ENCODE measurements around the gene GLRX. TPM values are rescaled to one million over a fixed set of nuclear protein-coding genes. Genes with fewer than 3 reads are reported as not detected.

Gene GLRX
- total RNA-seq, 1 donor from 2014 or later: 139 TPM

GRCh38 chr5:95848701-95849100 lies 26.2 kb upstream of the GLRX start:
- H3K36me3 ChIP-seq: no peaks in the 10 kb centered on the region
- no peak overlapping the region for H3K4me3 ChIP-seq
- intact Hi-C loops (cut with micrococcal nuclease): loop anchor here (5.0 kb wide), 2 partner anchors 186 to 206 kb away; no protein-coding TSS in a partner anchor
- peaks cover 16% of the 10 kb centered on the region for H3K4me1 ChIP-seq
- no peaks in the 10 kb centered on the region for H3K27me3 ChIP-seq (ENCODE audit: low read depth)
- no peaks in the 10 kb centered on the region for H3K9me3 ChIP-seq (replicated peaks)
- peak overlapping the region; percentile 35 for H3K27ac ChIP-seq (replicated peaks)
- no peak for DNase-seq
- no peak for TF ChIP-seq CTCF (IDR thresholded peaks at IDR 0.05; ENCODE audit: borderline replicate concordance)

DNA sequence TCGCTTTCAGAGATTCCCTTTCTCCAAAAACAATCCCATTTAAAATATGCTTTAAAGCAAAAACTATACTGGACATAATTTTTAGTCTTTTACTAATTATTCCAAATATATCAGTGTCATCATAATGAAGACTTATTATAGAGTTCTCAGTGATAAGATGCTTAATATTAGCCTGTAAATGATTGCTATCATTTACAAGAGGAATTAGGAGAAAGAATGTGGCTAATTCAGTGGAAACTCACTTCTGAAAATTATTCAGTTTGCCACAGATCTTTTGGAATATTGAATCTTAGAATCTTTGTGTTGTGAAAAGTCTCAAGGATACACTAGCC lies 24.7 kb upstream of the GLRX start:
- Histone ChIP-seq H3K4me1 (peaks cover 23% of the 10 kb centered on the region), H3K27ac (replicated peaks) (no peak overlapping the region), H3K36me3 (no peaks in the 10 kb centered on the region), H3K9me3 (replicated peaks) (no peaks in the 10 kb centered on the region), H3K4me3 (no peak overlapping the region), H3K27me3 (ENCODE audit: low read depth) (no peaks in the 10 kb centered on the region)
- TF ChIP-seq CTCF (IDR thresholded peaks at IDR 0.05; ENCODE audit: borderline replicate concordance): peak; percentile 21
- DNase-seq: no peak
- intact Hi-C loops (cut with micrococcal nuclease): loop anchor here (1.0 to 5.0 kb wide), 3 partner anchors 66 to 205 kb away; no protein-coding TSS in a partner anchor

DNA sequence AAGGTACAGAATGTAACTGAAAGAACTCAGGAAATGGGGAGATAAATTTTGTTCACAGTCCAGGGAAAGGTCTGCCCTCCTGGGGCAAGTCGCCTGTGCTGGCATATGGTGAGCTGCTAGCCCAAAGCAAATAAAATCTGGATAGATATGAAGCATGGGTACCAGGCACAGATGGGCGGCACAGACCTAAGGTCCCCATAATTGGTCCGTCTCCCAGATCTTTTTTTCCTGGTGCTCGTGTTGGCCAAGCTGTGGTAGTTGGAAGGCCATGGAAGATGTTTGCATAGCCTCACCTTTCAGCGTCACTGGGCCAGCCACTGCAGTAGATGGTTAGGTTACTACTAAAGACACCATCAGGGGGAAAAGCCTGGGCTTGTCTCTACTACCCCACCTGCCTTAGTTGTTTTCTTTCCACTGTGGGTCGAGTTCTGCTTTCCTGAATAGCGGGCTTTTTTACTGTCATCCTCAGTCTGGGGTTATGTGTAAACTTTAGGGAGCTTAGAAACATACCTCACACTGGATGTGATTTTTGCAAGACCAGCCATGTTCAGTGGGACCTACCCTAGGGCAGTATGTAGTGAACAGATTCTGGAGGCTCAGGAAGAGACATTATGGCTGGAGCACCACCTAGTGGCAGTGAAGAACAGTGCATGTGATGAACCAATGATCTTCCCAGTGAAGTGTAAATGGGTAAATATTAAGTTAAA lies 24.2 kb upstream of the GLRX start:
- H3K9me3 ChIP-seq (replicated peaks): no peaks in the 10 kb centered on the region
- peak; percentile 98 for TF ChIP-seq CTCF (IDR thresholded peaks at IDR 0.05; ENCODE audit: borderline replicate concordance)
- H3K4me3 ChIP-seq: no peak overlapping the region
- no peaks in the 10 kb centered on the region for H3K27me3 ChIP-seq (ENCODE audit: low read depth)
- peaks cover 25% of the 10 kb centered on the region for H3K4me1 ChIP-seq
- no peak overlapping the region for H3K27ac ChIP-seq (replicated peaks)
- H3K36me3 ChIP-seq: no peaks in the 10 kb centered on the region
- intact Hi-C loops (cut with micrococcal nuclease): loop anchor here (1.0 to 5.0 kb wide), 3 partner anchors 65 to 204 kb away; no protein-coding TSS in a partner anchor
- DNase-seq: peak; percentile 32

GRCh38 chr5:95845391-95845790 lies 22.9 kb upstream of the GLRX start:
- Histone ChIP-seq H3K27me3 (ENCODE audit: low read depth) (no peaks in the 10 kb centered on the region), H3K4me1 (peaks cover 31% of the 10 kb centered on the region), H3K4me3 (no peak overlapping the region), H3K36me3 (no peaks in the 10 kb centered on the region), H3K27ac (replicated peaks) (no peak overlapping the region), H3K9me3 (replicated peaks) (no peaks in the 10 kb centered on the region)
- TF ChIP-seq CTCF (IDR thresholded peaks at IDR 0.05; ENCODE audit: borderline replicate concordance): no peak
- DNase-seq: no peak
- intact Hi-C loops (cut with micrococcal nuclease): loop anchor here (5.0 kb wide), 2 partner anchors 183 to 203 kb away; no protein-coding TSS in a partner anchor

DNA sequence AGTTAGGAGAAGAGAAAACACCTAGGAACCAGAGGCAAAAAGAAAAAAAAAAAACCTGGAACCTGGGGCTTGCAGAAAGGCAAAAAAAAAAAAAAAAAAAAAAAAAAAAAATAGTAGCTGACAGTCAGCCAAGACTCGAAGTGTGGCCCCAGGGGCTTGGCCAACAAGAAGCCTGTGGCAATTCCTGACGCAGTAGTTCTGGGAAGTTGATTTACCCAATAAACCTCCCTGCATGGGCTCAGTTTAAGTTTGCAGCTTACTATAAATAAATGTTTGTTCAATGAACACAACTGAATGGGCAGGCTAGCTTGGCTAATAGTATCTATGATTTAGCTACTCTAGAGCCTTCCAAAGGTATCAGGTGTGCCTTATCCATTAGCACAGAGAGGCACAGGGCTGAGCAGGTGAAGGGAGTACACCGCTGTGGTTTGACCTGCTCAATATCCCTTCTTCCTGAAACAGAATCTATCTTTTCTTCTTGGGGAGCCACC lies 21.3 kb upstream of the GLRX start:
- intact Hi-C loops (cut with micrococcal nuclease): no loop called here
- peak overlapping the region; percentile 65 for H3K27ac ChIP-seq (replicated peaks)
- H3K36me3 ChIP-seq: no peaks in the 10 kb centered on the region
- H3K4me1 ChIP-seq: peaks cover 27% of the 10 kb centered on the region
- no peak for TF ChIP-seq CTCF (IDR thresholded peaks at IDR 0.05; ENCODE audit: borderline replicate concordance)
- no peak overlapping the region for H3K4me3 ChIP-seq
- H3K9me3 ChIP-seq (replicated peaks): no peaks in the 10 kb centered on the region
- H3K27me3 ChIP-seq (ENCODE audit: low read depth): no peaks in the 10 kb centered on the region
- DNase-seq: no peak
